WTC11 (cell line): ENCODE results near the gene TMEM50A. TPM values are rescaled to one million over a fixed set of nuclear protein-coding genes. Genes with fewer than 3 reads are reported as not detected.
"Not testable (repeated sequence)": the region's sequence is repeated elsewhere in the genome, so short reads cannot be mapped to it uniquely, and the experiment has no call there.

Experiments
- ATAC-seq: fragments of 200-7000 bp; cut with Tn5 transposase; 2 replicates; pipeline ENCODE4 v1.10.0; 2021; ENCODE audit warnings: mild to moderate bottlenecking, moderate library complexity
- Bru-seq: library from RNA; stranded (reverse); fragments of 400-500 nt; gene quantifications from one replicate; lab custom pipeline; 2021; lab: Mats Ljungman, UMichigan
- CTCF ChIA-PET: fragments of 300-600 bp; sonication (Branson Sonifier 250); formaldehyde crosslinking; loops from one replicate; lab custom pipeline; 2021; ENCODE audit warnings: antibody characterized with exemption; lab: Charles Lee
- POLR2A ChIA-PET: fragments of 350-600 bp; sonication (Branson Sonifier 250); formaldehyde crosslinking; loops from one replicate; lab custom pipeline; 2021; ENCODE audit warnings: antibody characterized with exemption; lab: Charles Lee
- DNase-seq: peaks from one replicate; pipeline ENCODE4 v3.0.0; 2021; ENCODE audit warnings: low spot score
- H3K27ac Mint-ChIP-seq: 2 replicates; pipeline ENCODE4 v1.8.0; 2021; ENCODE audit warnings: mixed read lengths
- H3K27me3 Mint-ChIP-seq: 2 replicates; pipeline ENCODE4 v1.8.0; 2021; ENCODE audit warnings: low read depth, mild to moderate bottlenecking, moderate library complexity, mixed read lengths
- H3K36me3 Mint-ChIP-seq: 2 replicates; pipeline ENCODE4 v1.8.0; 2021; ENCODE audit warnings: mixed read lengths
- H3K4me1 Mint-ChIP-seq: 2 replicates; pipeline ENCODE4 v1.8.0; 2022; ENCODE audit warnings: mixed read lengths
- H3K4me3 Mint-ChIP-seq: 2 replicates; pipeline ENCODE4 v1.8.0; 2021; ENCODE audit warnings: mild to moderate bottlenecking, moderate library complexity, mixed read lengths
- H3K9me3 Mint-ChIP-seq: 2 replicates; pipeline ENCODE4 v1.8.0; 2021; ENCODE audit warnings: mixed read lengths
- CTCF ChIP-seq: fragments of 200-600 bp; IDR thresholded peaks from 2 replicates; pipeline ENCODE4 v1.8.0; 2022; ENCODE audit warnings: antibody characterized with exemption
- E2F5 ChIP-seq: sonication (generic); formaldehyde crosslinking; IDR thresholded peaks from 2 replicates; pipeline ENCODE4 v1.8.1; 2022; ENCODE audit warnings: mild to moderate bottlenecking, moderate library complexity, missing genetic modification reagents
- ELF4 ChIP-seq: sonication (generic); formaldehyde crosslinking; IDR thresholded peaks from 2 replicates; pipeline ENCODE4 v1.8.1; 2022; ENCODE audit warnings: low read depth, mild to moderate bottlenecking, moderate library complexity, missing genetic modification reagents
- ERG ChIP-seq: fragments of 250-450 bp; sonication (Bioruptor Pico); IDR thresholded peaks from 2 replicates; pipeline ENCODE4 v1.8.0; 2021; ENCODE audit warnings: mild to moderate bottlenecking
- FOXK1 ChIP-seq: sonication (generic); formaldehyde crosslinking; IDR thresholded peaks from 2 replicates; pipeline ENCODE4 v1.8.0; 2022; ENCODE audit warnings: mild to moderate bottlenecking, moderate library complexity, missing genetic modification reagents
- FOXP1 ChIP-seq: sonication (generic); formaldehyde crosslinking; IDR thresholded peaks from 2 replicates; pipeline ENCODE4 v1.8.0; 2022; ENCODE audit warnings: missing genetic modification reagents, mild to moderate bottlenecking, moderate library complexity, borderline replicate concordance
- KAT7 ChIP-seq: sonication (generic); formaldehyde crosslinking; IDR thresholded peaks from 2 replicates; pipeline ENCODE4 v1.8.1; 2023; ENCODE audit warnings: missing genetic modification reagents, mild to moderate bottlenecking, borderline replicate concordance
- MAX ChIP-seq: sonication (generic); formaldehyde crosslinking; IDR thresholded peaks from 2 replicates; pipeline ENCODE4 v1.8.0; 2022; ENCODE audit warnings: mild to moderate bottlenecking, missing genetic modification reagents
- MXD4 ChIP-seq: fragments of 250-450 bp; sonication (Bioruptor Pico); IDR thresholded peaks from 2 replicates; pipeline ENCODE4 v1.8.0; 2021; ENCODE audit warnings: mild to moderate bottlenecking, moderate library complexity, borderline replicate concordance
- PRRX2 ChIP-seq: fragments of 250-450 bp; sonication (Bioruptor Pico); IDR thresholded peaks from 2 replicates; pipeline ENCODE4 v1.8.0; 2021; ENCODE audit warnings: mild to moderate bottlenecking
- SMAD4 ChIP-seq: sonication (generic); formaldehyde crosslinking; IDR thresholded peaks from 2 replicates; pipeline ENCODE4 v1.8.0; 2022; ENCODE audit warnings: mild to moderate bottlenecking, missing genetic modification reagents
- ZNF121 ChIP-seq: sonication (generic); formaldehyde crosslinking; IDR thresholded peaks from 2 replicates; pipeline ENCODE4 v1.8.0; 2023; ENCODE audit warnings: missing genetic modification reagents
- ZNF263 ChIP-seq: sonication (generic); formaldehyde crosslinking; IDR thresholded peaks from 2 replicates; pipeline ENCODE4 v1.8.1; 2022; ENCODE audit warnings: low read depth, mild to moderate bottlenecking, moderate library complexity, missing genetic modification reagents
- long read RNA-seq, 3 experiments: library from RNA in 1 of 3; library from capped mRNA in 1 of 3; library from polyadenylated mRNA in 1 of 3; unstranded in 2 of 3; stranded (forward) in 1 of 3; transcript quantifications; one replicate each; pipeline ENCODE4 v2.0.0, GENCODE V29; 2021
- total RNA-seq: library from RNA; stranded (reverse); gene quantifications from 3 replicates; pipeline ENCODE4 v1.2.3, GENCODE V29; 2021

TMEM50A gene
- total RNA-seq: 84.0 to 100 TPM (median 98.9 TPM) in 3 replicates
- Bru-seq, nascent RNA: percentile 80 among the genes with signal in this experiment
- long read RNA-seq, experiment 1, transcript TMEM50A-206 (6 exons, 776 nt): minor isoform, 8 of 239 reads
- long read RNA-seq, experiment 1, transcript TMEM50A-201 (7 exons, 2,683 nt): major isoform, 213 of 239 reads
- long read RNA-seq, experiment 1, partial matches to known transcripts: 5 of 239 reads
- long read RNA-seq, experiment 1, other reads (novel, unspliced or antisense): 9 of 239 reads
- long read RNA-seq, experiment 2, transcript TMEM50A-201 (7 exons, 2,683 nt): major isoform, 93 of 143 reads
- long read RNA-seq, experiment 2, partial matches to known transcripts: 17 of 143 reads
- long read RNA-seq, experiment 2, other reads (novel, unspliced or antisense): 28 of 143 reads
- long read RNA-seq, experiment 3, transcript TMEM50A-201 (7 exons, 2,683 nt): major isoform, 360 of 390 reads
- long read RNA-seq, experiment 3, transcript TMEM50A-206 (6 exons, 776 nt): minor isoform, 14 of 390 reads
- long read RNA-seq, experiment 3, partial matches to known transcripts: 2 of 390 reads
- long read RNA-seq, experiment 3, other reads (novel, unspliced or antisense): 11 of 390 reads

GRCh38 chr1:25338188-25338981 lies at the start of gene TMEM50A:
Gene TMEM50A, plus strand, starts transcription at chr1:25338334. Its CDS starts 2,153 bp downstream, at chr1:25340487.
- Mint-ChIP-seq H3K27me3 (no peaks in the 10 kb centered on the region), H3K4me1 (peaks cover 22% of the 10 kb centered on the region), H3K27ac (peak within 1 kb of the TSS; percentile 74), H3K4me3 (peak within 1 kb of the TSS; percentile 96), H3K36me3 (peaks cover 8% of the 10 kb centered on the region), H3K9me3 (no peaks in the 10 kb centered on the region)
- DNase-seq: peak; percentile 86
- TF ChIP-seq ZNF121 (CRISPR knock-in tag) (peak; percentile 20; the same call in 1 of the 2 replicates), ZNF263 (no peak), SMAD4 (CRISPR knock-in tag) (no peak), ELF4 (CRISPR knock-in tag) (0 out of 2 replicates have a peak, but pooled peaks have one; percentile 62), MAX (0 out of 2 replicates have a peak, but pooled peaks have one; percentile 35), FOXP1 (CRISPR knock-in tag) (peak; percentile 41; the same call in 1 of the 2 replicates), MXD4 (CRISPR knock-in tag) (no peak), ERG (no peak), FOXK1 (peak; percentile 60; the same call in 1 of the 2 replicates), PRRX2 (no peak), E2F5 (CRISPR knock-in tag) (peak; percentile 53; the same call in 1 of the 2 replicates), KAT7 (CRISPR knock-in tag) (0 out of 2 replicates have a peak, but pooled peaks have one; percentile 42)
- POLR2A ChIA-PET: no interaction called here
- CTCF ChIA-PET: interaction anchor here (0.6 kb wide), 1 partner anchor 99 kb away, joined by 5 read pairs; no protein-coding TSS in a partner anchor
- peak; percentile 73 for ATAC-seq

GRCh38 chr1:25288573-25289101 lies 49.5 kb upstream of the TMEM50A start:
- ATAC-seq, DNase-seq, H3K27ac Mint-ChIP-seq, H3K9me3 Mint-ChIP-seq, H3K4me1 Mint-ChIP-seq, H3K36me3 Mint-ChIP-seq, POLR2A ChIA-PET, H3K4me3 Mint-ChIP-seq, CTCF ChIA-PET, H3K27me3 Mint-ChIP-seq: not testable (repeated sequence)

- H3K27ac Mint-ChIP-seq, H3K36me3 Mint-ChIP-seq, CTCF ChIA-PET, H3K27me3 Mint-ChIP-seq, H3K9me3 Mint-ChIP-seq, H3K4me1 Mint-ChIP-seq, H3K4me3 Mint-ChIP-seq, POLR2A ChIA-PET: not testable (repeated sequence)
- peak; percentile 90 for ATAC-seq
- peak; percentile 28; the same call in 1 of the 2 replicates for TF ChIP-seq CTCF
- DNase-seq: peak; percentile 32
Measured at GRCh38 chr1:25290043-25290442, 48.1 kb upstream of the TMEM50A start.

GRCh38 chr1:25293426-25293825 lies 44.7 kb upstream of the TMEM50A start:
- H3K9me3 Mint-ChIP-seq, H3K27me3 Mint-ChIP-seq, H3K4me3 Mint-ChIP-seq, H3K36me3 Mint-ChIP-seq, ATAC-seq, H3K4me1 Mint-ChIP-seq, DNase-seq, POLR2A ChIA-PET, CTCF ChIA-PET, H3K27ac Mint-ChIP-seq: not testable (repeated sequence)

GRCh38 chr1:25294889-25295826 lies 43.0 kb upstream of the TMEM50A start:
- ATAC-seq, H3K27me3 Mint-ChIP-seq, H3K36me3 Mint-ChIP-seq, POLR2A ChIA-PET, H3K9me3 Mint-ChIP-seq, H3K4me1 Mint-ChIP-seq, H3K4me3 Mint-ChIP-seq, DNase-seq, CTCF ChIA-PET: not testable (repeated sequence)
- H3K27ac Mint-ChIP-seq: peak overlapping the region; percentile 15; the same call in 1 of the 2 replicates

- POLR2A ChIA-PET, H3K27ac Mint-ChIP-seq, H3K9me3 Mint-ChIP-seq, H3K27me3 Mint-ChIP-seq, CTCF ChIA-PET, H3K4me1 Mint-ChIP-seq, ATAC-seq, H3K36me3 Mint-ChIP-seq, H3K4me3 Mint-ChIP-seq, DNase-seq: not testable (repeated sequence)
Measured at GRCh38 chr1:25296501-25296900, 41.6 kb upstream of the TMEM50A start.
